ENCODE data around the gene PCED1B.

DNA sequence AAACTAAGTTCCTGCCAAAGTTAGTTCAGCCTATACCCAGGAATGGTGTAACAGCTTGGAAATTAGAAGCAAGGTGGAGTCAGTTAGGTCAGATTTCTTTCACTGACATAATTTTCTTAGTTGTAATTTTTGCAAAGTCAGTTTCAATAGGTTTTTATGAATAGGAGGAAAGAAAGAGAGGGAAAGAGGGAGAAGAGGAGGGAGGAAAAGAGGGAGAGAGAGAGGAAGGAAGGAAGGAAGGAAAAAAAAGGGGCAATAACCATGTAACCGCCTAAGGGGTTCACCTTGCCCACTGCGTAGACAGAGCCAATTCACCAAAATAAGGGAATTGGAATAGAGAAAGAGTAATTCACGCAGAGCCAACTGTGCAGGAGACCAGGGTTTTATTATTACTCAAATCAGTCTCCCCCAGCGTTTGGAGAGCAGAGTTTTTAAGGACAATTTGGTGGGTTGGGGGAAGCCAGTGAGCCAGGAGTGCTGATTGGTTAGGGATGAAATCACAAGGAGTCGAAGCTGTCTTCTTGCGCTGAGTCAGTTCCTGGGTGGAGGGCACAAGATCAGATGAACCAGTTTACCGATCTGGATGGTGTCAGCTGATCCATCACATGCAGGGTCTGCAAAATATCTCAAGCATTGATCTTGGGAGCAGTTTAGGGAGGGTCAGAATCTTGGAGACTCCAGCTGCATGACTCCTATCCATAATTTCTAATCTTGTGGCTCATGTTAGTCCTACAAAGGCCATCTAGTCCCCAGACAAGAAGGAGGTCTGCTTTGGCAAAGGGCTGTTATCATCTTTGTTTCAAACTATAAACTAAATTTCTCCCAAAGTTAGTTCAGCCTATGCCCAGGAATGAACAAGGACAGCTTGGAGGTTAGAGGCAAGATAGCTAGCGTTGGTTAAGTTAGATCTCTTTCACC is 126.4 kb downstream of the PCED1B start:
- TF ChIP-seq, protein P1, sequence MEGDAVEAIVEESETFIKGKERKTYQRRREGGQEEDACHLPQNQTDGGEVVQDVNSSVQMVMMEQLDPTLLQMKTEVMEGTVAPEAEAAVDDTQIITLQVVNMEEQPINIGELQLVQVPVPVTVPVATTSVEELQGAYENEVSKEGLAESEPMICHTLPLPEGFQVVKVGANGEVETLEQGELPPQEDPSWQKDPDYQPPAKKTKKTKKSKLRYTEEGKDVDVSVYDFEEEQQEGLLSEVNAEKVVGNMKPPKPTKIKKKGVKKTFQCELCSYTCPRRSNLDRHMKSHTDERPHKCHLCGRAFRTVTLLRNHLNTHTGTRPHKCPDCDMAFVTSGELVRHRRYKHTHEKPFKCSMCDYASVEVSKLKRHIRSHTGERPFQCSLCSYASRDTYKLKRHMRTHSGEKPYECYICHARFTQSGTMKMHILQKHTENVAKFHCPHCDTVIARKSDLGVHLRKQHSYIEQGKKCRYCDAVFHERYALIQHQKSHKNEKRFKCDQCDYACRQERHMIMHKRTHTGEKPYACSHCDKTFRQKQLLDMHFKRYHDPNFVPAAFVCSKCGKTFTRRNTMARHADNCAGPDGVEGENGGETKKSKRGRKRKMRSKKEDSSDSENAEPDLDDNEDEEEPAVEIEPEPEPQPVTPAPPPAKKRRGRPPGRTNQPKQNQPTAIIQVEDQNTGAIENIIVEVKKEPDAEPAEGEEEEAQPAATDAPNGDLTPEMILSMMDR (conservative IDR thresholded peaks at IDR 0.05 in 1 of 2, IDR thresholded peaks at IDR 0.05 in 1 of 2; ENCODE audit: extremely low read depth in 1 of 2, insufficient read depth in 1 of 2, low read depth in 1 of 2, low read length in 2 of 2), result no peak
- TF ChIP-seq EZH2 (IDR thresholded peaks at IDR 0.05; ENCODE audit: borderline replicate concordance, low read length), result no peak

Data from mammary epithelial cell (primary cell).